ENCODE results near the gene SYCP2.

The SYCP2 gene

DNA sequence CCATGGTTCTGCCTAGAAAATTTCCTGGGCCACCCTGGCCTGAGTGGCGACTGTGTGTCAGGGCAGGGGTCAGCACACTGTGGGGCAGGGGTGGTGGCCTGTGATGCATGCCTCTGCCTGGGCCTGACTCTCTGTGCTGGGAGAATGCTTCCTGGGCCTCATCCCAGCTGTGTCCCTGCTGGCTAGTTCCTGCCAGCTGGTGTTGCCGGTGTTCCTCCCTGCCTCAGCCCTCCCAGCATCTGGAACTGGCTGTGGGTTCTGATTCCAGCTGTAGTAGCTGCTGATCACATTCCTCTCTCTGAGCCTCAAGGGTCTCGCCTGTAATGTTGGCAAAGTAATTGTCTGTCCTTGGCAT lies 101.5 kb downstream of the SYCP2 start:
- no peak for DNase-seq

DNA sequence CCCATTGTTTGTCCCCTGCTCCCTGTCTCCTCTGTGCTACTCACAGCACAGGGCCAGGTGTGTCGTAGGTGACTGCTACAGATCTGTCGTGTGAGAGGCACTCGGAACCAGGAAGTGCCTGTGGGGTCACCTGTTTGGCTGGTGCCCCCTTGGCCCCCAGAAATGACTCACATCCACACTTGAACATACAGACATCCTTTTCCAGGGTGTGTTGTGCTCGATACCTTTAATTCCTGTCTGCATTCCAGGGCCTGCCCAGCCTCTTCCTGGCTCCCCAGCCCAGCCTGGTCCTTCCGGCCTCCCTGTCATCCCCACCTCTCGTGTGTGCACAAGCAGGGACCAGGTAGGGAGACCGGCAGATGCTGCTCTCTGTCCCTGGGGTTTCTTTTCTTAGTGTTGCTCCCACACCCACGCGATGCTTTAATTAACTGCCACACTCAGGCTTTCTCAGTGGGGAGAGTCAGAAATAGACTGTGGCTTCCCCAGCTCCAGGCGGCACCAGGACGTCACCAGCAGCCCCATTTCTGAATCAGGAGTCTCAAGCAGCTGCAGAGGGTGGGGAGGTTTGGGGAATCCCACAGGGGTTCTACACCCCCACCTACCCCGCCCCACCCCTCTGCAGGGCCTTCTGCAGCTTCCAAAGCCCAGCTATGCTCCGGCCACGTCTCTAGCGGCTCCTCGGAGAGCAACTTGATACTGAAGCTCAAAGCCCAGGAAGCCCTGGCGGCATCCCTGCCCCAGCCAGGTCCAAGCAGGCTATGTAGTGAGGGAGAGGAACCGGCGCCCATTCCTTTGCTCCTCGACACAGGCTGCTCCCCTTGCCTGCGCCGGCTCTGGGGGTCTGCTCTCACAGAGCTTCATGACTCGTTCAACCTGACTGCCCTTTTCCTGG lies 102.2 kb downstream of the SYCP2 start:
- DNase-seq = no peak

DNA sequence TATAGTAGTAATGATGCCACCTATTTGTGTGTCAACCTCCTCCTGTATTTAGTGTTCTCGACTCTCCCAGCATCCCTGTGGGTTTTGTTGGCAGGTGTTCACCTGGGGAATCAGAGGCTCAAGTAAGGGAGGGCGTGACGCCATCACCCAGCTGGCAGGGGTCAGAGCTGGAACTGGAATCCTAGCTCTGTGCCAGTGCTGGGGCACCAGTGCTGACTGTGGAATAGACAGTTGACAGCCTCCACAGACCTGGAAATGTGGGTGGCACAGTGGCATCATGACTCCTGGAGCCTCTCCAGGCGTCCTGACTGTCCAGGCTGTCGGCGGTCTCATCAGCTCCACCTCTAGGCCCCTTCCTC lies 102.8 kb downstream of the SYCP2 start:
- no peak for DNase-seq

DNA sequence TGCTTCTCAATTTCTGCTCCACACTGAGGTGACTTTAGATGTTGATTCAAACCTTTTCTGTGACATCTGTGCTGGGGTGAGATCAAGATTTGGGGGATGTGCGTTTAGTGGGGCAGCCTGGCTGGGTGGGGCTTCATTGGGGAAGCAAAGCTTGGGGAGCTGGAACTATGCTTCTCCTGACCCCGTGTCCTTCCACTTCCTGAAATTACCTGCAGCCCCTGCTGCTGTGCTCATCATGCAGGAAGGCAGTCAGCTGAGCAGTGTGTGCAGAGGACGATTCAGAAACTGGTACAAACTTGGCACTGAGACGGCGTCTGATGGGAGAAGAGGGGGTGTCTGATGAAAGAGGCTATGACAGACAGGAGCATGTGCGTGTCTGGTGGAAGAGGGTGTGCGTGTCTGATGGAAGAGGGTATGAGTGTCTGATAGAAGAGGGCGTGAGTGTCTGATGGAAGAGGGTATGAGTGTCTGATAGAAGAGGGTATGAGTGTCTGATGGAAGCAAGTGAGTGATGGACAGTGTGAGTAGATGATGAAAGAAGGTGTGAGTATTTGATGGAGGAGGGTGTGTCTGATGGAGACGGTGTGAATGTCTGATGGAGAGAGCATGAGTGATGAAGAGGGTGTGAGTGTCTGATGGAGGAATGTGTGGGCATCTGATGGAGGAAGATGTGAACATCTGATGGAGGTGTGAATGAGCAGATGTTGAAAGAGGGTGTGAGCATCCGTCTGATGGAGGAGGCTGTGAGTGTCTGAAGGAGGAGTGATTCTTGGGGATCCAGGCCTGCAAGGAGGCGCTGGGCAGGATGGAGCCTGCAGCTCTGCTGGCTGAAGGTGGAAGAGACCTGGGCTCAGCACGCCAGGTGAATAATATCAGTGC lies 103.4 kb downstream of the SYCP2 start:
- no peak for DNase-seq

DNA sequence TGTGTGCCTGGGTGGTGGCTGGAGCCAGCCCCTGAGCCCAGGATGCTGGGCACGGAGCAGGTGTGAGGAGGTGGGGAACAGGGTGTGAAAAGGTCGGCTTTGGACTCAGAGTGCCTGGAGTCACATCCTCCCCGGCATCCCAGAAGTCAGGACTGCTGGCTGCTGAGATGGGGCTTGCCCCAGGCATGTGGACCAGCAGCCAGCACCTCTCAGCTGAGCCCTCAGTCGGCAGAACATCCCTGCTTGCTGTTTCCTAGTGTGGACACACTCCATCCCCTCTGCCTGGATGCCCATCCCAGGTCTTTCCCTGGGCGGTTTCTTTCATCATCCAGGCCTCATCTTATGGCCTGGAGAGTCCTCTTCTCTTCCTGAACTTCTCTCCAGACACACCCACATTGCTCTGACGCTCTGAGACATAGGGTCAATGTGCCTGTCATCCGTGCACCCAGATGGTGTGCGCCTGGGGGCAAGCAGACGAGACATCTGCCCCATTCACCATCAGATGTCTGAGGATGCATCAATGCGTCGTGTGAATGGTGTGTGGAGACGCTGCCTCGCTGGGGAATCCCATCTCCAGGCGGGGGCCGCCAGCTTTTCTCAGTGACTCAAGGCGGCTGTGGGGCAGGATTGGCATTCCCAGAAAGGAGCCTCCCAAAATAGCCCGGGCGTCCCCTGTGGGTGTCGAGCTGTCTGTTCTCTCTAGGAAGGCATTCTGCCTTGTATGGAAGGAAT lies 104.2 kb downstream of the SYCP2 start:
- DNase-seq = peak; percentile 25

DNA sequence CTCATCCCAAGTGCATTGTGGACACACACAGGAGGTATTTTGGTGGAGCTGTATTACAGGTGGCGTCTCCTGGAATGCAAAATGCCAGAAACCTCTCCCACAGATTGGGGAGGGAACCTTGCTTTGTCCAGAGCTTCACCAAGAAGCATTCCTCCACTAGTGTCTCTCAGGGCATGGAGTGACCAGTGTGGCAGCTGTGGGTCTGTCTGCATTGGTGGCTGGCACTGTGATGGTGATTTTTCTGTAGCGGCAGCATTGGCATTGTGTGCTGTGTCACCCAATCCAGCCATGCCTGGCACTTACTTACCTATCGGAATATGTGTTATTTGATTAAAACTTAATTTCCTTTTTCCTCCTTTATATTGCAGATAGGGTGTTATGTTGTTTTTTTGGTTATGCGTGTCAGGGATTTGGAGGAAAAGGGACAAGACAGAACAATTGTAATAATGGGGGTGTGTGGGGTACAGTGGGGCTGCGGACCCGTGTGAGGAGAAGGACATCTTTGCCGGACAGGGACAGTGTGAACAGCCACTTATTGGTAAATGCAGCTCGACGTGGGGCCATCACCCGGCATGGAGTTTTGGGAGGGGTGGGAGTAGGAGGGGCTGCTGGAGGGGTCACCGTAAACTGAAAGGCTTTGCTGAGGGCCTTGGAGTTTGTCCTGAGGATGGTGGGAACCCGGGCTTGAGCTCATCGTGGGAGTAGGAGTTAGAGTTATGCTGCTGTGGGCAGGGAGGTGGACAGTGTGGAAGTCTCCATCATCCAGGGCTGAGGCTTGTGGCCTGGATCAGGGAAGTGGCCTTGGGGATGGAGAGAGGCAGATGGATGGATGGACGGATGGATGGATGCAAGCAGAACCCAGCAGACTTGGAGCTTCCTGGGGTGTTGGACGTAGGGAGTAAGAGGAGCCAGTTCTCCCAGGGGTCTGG lies 105.0 kb downstream of the SYCP2 start:
- no peak for DNase-seq

DNA sequence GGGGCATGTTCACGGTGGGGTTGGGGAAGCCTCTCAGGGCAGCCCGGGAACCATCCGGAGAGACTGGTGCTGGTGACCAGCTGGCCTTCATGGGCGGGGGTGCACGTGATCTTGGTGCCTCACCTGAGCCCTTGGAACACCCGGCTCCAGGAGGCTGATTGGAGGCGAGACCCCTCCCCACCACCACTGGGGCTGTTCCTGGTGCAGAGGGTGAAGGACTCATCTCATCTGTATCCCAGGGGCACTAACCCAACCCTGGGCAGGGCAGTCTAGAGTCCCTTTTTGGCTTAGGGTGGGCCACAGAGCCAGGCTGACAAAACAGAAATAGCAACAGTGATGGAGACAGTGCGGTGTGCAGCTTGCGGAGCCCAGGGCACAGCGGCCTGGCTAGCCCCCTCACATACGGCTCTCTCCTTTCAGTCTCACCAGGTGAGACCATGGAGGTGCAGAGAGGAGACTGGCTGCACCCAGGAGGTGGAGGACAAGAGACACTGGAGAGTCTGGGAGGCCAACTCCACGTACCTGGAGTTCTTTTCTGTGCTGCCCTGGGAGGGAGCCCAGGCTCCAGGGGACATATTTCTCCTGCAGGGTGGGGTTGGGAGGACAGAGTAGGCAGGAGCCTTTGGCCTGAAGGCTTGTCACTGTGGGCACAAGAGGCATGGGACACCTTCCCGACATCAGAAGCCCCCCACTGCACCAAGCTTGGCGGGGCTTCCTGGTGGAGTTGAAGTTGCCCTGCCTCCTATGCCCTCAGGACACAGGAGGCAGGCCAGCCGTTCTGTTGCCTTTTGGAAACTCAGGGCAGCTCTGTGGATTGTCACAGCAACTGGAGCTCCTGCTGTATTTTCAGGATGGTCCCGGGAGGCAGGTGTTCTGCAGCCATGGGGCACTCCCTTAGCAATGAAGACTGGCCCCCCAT lies 106.0 kb downstream of the SYCP2 start:
- no peak for DNase-seq

DNA sequence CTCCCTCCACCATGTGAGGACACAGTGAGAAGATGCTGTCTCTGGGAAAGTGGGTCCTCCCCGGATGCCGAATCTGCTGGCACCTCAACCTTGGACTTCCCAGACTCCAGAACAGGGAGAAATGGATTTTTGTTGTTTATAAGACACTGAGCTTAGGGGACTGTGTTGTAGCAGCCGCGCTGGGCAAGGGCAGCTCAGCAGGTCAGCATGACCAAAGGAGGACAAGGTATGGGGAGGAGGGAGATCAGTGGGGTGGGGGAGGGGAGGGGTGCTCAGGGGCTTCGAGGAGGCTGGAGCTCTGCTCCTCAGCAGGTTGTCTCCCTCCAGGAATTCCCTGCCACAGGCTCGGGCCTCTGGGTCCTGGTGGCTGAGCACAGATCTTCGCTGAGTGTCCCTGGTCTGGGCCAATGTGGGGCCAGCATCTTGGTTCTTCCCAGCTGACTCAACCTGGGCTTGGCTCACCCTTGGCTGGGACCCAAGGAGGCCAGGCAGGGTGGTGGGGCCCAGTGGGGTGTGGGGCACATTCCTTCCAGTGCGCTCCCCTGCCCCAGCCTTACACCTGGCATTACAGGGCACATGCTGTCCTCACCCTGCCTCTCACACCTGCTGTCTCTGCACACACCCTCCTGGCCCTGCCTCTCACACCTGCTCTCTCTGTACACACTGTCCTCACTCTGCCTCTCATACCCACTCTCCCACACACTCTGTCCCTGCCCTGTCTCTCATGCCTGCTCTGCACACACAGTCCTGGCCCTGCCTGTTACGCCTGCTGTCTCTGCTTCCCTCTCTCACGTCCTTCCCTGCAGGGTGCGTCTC lies 107.3 kb downstream of the SYCP2 start:
- no peak for DNase-seq

DNA sequence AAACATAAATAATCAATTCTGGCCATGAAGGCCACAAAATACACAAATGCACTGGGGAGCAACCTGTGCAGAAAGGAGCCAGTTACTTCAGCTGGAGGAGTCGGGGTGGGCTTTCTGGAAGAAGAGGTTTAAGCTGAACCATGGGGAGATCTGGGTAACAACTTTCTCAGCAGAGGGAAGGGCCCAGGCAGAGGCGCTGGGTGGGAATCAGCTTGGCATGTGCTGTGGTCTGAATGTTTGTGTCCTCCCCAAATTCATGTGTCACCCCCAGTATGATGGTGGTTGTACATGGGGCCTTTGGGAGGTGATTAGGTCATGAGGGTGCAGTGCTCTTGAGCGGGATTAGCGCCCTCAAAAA lies 107.9 kb downstream of the SYCP2 start:
- no peak for DNase-seq

DNA sequence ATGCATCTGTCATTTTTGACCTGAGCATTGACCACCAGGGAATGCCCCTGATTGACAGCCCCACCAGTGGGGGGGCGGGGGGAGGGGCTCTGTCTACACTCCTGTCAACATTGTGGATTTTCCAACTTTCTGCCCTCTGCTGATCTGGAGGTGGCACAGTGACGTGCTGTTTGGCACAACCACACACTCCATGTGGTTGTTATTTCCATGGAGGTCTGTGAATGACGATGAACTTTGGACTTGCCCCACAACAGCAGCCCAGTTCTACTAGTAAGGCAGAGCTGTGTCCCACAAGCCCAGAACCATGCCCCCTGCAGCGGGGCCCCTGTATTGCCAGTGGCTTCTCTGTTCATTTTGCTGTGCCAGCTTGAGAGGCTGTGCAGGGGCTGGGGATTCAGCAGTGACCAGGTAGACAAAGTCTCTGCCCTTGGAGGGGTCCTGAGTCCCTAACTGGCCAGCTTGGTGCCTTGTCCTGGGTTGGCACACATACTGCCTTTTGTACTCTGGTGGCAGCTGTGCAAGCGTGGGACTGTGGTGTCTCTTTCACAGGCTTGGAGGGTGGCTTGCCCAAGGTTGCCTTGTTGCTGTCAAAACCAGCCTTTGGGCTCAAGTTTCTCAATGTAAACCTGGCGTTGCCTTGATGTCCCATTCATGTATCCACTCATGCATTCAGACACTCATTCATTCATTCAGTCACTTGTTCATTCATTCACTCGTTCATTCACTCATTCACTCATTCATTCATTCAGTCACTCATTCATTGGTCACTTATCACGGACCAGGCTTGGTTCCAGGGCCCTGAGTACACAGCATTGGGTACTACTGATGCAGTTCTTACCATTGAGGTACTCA lies 108.5 kb downstream of the SYCP2 start:
- no peak for DNase-seq

DNA sequence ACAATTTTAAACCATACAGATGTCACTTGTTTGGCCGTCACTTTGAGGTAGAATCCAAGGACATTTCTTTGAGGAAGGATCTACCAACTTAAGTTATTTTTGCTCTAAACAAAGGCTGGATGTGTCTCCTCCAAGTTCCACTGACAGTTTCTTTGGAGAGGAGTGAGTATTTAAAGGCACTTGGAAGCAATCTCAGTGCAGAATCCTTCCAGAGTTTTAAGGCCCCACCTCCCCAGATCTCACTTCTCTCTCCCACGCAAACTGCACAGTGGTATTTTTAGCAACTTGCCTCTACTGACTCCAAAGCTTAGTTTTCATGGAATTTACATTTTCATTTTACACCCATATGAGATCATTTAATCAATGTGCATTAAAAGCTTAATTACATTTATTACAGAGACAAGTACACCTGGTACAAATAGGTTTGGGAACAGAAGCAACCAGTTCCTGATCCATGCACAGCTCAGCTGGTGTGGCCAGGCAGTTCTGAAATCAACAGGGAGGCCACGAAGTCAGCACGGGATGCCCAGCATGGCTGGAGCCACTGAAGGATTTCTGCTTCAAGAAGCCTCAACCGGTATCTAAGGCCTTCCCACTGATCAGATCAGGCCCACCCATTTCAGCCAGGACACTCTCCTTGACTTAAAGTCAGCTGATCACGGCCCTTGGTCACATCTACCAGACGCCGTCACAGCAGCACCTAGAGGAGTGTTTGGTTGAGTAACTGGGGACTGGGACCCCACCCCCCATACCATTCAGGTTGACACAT lies 109.8 kb downstream of the SYCP2 start:
- no peak for DNase-seq

DNA sequence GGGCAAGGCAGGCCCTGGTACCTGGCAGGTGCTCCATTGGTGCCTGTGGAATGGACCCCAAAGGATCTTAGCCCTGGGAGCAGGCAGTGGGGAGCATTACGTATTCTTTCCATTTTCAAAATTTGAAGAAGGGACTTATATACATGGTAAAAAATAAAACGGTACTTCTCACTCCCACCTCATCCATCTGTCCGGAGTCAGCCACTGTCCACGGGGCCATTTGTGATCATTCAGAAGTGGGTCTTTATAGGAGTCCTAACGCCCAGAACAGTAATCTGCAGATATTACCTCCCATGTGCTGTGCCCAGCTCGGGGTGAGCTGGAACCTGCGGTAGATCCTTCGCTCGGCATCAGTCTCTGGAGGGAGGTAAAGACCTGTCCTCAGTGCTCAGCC lies 110.4 kb downstream of the SYCP2 start:
- no peak for DNase-seq

DNA sequence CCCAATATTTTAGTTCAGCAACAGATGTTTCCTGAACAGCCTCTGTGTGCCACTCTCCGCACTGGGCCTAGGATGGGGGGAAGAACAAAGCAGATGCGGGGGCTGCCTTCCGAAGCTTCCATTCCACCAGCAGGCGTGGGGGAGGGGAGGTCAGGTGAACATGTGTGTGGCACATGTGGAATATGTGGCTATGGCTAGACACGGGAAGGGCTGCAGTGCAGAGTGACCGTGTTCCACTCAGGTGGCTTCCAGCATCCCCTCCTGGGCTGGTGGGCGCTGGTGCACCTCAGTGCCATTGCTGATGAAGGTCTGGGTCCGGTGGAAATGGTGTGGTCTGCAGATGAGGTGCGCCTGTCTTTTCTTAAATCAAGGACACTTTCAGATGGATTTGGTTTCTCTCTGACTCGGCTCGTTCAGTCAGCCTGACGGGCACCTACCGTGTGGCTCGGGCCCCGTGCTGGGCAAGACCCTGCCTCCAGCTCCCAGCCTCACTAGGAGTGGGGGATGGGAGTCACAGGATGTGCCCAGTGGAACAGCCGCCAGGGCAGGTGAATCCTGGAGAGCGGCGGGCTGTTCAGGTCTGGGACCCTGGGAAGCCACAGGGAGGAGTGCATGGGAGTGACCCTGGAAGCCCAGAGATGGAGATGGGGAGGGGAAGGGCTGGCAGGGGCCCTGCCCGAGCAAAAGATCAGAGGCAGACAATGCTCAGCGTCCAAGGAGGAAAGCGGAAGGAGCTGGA lies 111.0 kb downstream of the SYCP2 start:
- DNase-seq = no peak

DNA sequence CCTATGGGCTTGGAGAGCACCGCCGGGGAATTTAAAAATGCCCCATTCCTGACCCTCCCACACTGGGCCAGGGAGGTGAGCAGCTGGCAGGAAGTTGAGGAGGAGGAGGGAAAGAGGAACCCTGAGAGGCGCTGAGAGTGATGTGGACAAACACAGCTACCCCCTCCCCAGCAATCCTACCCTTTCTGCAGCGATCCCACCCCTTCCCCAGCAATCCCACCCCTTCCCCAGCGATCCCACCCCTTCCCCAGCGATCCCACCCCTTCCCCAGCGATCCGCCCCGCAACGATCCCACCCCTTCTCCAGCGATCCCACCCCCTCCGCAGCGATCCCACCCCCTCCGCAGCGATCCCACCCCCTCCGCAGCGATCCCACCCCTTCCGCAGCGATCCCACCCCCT lies 111.6 kb downstream of the SYCP2 start:
- no peak for DNase-seq

DNA sequence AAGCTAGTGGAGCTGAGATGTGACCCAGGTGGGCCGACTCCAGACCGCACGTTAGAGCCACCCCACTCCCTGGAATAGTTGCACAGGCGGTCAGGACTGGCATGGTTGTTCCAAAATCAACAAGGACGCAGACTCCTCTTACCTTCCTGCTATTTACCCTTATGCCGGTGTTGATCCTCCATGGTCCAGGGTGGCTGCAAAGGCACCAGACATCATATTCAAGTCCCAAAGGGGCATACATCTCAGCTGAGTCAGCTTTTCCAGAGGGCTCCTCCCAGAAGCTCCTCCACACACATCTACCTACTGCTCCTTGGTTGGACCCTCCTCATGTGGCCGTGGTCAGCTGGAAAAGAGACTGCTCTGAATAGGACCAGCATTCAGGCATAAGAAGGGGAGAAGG lies 112.2 kb downstream of the SYCP2 start:
- no peak for DNase-seq

DNA sequence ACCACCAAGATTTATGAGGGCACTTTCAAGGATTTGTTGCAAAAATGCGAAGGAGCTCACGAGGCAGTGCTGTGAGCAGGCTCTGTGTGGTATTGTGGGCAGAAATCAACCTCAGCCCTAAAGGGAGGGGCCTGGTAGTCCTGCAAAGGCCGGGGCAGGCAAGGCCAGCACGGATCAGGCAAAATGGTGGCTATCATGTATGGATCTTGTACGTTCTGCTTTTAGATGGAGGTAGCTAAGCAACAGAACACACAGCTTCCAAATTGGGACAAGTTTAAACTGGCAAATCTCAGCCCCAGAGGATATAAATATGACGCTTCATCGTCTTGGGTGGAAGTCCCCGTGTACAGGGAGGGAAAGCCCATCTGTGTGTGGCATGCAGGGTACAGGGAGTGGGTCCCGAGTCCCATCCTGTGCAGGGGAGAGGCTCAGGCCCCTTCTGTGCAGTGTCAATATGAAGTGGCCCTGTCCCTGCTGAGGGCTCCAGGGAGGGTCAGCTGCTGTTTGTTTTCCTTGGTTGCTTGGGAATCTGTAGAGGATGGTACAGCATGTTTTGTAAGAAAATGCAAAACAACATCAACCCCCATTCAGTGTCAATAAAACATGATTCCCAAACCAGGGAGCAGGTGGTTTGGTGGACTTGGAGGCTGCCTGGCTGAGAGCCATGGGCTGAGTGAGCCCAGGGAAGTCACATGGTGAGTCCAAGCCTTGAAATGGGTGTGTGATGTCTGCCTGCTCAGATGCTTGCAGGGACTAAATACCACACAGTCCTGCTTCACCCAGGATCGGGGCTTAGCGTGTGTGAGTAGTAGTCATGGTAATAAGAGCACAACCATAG lies 113.0 kb downstream of the SYCP2 start:
- no peak for DNase-seq
